Fibroblast of lung (primary cell): ENCODE measurements around the gene SHISA4.
"Not testable (repeated sequence)": the region's sequence is repeated elsewhere in the genome, so short reads cannot be mapped to it uniquely, and the experiment has no call there.

Source experiments
- EZH2 ChIP-seq: IDR thresholded peaks from 2 replicates; pipeline ENCODE4 v1.5.1; 2012; ENCODE audit warnings: low read length, control low read depth, mild to moderate bottlenecking; ENCODE audit errors: missing control alignments
- TF ChIP-seq, protein P1 (sequence below), 2 donors: IDR thresholded peaks in 1 of 2; conservative IDR thresholded peaks in 1 of 2; 1 replicate in 1 of 2; 2 replicates in 1 of 2; pipeline ENCODE4 v1.5.1; 2011 to 2012; ENCODE audit warnings: low read length in 2 of 2, control low read depth in 1 of 2, inconsistent platforms in 1 of 2, low read depth in 1 of 2, mild to moderate bottlenecking in 1 of 2

GRCh38 chr1:201856722-201857121 is 32.0 kb upstream of the SHISA4 start:
- TF ChIP-seq, protein P1, sequence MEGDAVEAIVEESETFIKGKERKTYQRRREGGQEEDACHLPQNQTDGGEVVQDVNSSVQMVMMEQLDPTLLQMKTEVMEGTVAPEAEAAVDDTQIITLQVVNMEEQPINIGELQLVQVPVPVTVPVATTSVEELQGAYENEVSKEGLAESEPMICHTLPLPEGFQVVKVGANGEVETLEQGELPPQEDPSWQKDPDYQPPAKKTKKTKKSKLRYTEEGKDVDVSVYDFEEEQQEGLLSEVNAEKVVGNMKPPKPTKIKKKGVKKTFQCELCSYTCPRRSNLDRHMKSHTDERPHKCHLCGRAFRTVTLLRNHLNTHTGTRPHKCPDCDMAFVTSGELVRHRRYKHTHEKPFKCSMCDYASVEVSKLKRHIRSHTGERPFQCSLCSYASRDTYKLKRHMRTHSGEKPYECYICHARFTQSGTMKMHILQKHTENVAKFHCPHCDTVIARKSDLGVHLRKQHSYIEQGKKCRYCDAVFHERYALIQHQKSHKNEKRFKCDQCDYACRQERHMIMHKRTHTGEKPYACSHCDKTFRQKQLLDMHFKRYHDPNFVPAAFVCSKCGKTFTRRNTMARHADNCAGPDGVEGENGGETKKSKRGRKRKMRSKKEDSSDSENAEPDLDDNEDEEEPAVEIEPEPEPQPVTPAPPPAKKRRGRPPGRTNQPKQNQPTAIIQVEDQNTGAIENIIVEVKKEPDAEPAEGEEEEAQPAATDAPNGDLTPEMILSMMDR (conservative IDR thresholded peaks at IDR 0.05 in 1 of 2, IDR thresholded peaks at IDR 0.05 in 1 of 2; ENCODE audit: low read depth in 1 of 2, low read length in 2 of 2): not testable (repeated sequence)
- not testable (repeated sequence) for TF ChIP-seq EZH2
